Stimulated activated CD8-positive, alpha-beta memory T cell treated with anti-CD3 and anti-CD28 coated beads, Interleukin-4, amount 100 ng/mL, for 24 hours (primary cell): Measurements from ENCODE around the gene ROPN1B.
"Not testable (repeated sequence)": the region's sequence is repeated elsewhere in the genome, so short reads cannot be mapped to it uniquely, and the experiment has no call there.

Experiments used
- DNase-seq: peaks from one replicate; pipeline ENCODE4 v3.0.0-alpha.2; 2020; ENCODE audit warnings: low read depth

ROPN1B gene

DNA sequence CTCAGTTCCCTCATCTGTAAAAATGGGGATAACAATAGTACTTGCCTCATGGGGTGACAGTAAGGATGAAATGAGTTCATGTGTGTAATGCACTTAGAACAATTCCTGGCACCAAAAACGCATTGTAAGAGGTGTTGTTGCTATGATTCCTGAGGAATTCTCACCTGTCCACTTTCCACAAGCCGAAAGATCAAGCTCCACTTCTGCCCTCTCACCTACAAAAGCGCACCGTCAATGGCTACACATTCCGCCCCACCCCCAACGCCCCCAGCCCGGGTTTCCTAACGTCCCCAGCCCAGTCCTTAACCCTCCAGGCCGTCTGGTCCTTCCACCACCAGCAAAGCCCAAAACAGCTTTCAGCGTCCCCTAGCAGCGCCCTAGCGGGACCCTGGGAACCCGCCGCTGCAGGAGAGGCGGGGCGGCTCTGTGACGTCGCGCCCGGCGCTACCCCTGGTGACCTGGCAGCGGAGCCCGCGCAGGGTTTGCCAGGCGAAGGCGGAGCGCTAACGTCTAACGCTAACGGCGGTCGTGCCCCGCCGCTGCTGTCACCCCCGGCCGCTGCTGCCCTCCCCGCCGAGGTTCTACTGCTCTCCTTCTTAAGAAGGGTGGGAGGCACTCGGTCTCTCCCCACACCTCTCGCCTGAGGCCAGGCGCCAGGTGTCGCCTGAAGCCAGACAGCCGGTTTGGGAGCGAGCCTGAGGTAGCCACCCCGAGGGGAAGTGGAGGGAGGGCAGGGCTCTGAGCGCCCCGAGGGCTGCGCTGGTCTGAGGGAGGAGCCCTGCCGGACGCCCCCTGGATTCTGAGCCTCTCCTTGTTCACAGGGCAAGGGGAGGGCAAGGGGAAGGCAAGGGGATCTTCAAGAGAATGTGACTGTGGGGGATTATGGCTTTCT lies at the start of gene ROPN1B:
ROPN1B (plus strand) TSS at position 478 of the 892 bp plus-strand sequence. CDS start 2,877 bp downstream, outside the sequence.
- DNase-seq: not testable (repeated sequence)

GRCh38 chr3:125920191-125920590 lies 48.8 kb upstream of the ROPN1B start:
- DNase-seq: not testable (repeated sequence)

GRCh38 chr3:125920751-125921279 lies 48.2 kb upstream of the ROPN1B start:
- not testable (repeated sequence) for DNase-seq

- not testable (repeated sequence) for DNase-seq
These were observed 47.3 kb upstream of the ROPN1B start for GRCh38 chr3:125921712-125922111.

- not testable (repeated sequence) for DNase-seq
These were observed 45.5 kb upstream of the ROPN1B start for GRCh38 chr3:125923324-125924115.

DNA sequence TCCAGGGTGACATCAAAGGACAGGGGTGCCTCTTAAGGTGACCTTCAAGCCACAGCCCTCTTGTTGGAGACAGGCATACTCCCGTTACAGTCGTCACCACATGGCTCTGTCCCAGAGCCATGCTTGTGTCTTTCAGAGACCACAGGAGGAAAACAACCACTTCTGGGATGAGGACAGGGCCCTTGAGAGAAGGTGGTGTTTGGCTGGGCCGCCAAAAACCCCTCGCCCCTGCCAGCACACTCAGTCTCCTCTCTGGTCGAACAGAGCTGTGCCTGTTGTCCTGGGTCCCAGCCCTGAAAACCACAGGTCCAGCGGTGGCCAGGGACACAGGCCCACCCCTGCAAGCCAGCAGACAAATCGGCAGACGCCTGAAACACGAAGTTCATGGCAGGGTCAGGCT lies 44.7 kb upstream of the ROPN1B start:
- not testable (repeated sequence) for DNase-seq

- DNase-seq: not testable (repeated sequence)
These were observed 43.3 kb upstream of the ROPN1B start for GRCh38 chr3:125925727-125926126.

GRCh38 chr3:125928771-125929545 lies 40.0 kb upstream of the ROPN1B start:
- DNase-seq: peak; percentile 33

- DNase-seq: not testable (repeated sequence)
These were observed 39.2 kb upstream of the ROPN1B start for GRCh38 chr3:125929765-125930164.

DNA sequence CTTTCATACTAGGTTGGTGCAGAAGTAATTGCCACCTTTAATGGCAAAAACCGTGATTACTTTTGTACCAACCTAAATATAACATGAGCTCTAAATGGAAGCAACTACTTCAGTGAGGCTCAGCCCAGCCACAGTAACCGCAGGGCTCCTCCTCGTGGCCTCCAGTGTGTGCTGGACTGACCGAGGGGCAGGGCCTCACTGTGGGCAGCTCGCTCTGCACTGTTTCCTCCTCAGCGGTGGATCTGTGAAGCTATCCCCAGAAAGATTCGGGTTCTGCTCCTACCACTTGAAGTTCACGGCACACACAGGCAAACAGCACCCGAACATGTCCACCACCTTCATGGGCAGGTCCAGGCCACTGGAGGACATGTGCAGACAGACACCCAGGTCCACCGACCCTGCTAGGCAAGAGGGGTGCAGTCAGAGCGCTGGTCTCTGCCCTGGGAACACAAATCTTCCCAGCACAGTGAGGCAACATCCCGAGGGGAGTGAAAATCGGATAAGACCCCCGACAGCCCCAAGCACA lies 37.6 kb upstream of the ROPN1B start:
- not testable (repeated sequence) for DNase-seq

DNA sequence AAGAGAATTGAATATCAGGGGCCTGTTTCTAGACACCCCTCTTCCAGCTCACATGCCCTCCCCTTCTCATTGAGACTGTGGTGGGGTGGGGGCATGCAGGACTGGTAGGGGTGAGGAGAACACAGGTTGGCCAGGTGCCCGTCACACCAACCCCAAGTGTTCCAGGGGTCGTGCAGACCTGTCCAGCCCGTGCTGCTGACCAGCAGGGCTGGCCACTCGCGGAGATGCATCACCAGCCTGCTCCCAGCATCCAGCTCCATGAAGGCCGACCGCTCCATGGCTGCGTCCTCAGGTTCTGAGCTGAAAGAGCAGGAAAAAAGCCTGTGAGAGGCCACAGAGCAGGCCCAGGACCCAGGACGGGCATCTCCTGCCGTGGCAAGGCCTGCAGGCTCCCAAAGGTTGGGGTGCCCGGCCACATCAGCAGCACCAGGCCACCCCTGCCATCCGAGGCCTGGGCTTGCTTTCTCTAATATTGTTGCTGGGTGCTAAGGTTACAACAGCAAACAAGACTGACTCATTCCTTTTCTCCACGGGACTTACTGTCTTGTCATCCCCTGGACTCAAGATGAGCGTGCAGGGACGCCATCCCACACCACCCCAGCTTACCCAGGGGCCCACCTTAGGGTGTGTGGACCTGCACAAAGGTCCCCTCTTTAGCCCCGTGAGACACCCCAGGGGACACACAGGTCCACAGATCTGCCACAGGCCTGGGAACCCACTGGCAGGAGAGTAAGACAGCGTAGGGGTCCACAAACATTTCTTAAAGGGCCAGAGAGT lies 35.4 kb upstream of the ROPN1B start:
- not testable (repeated sequence) for DNase-seq

GRCh38 chr3:125935252-125935874 lies 33.6 kb upstream of the ROPN1B start:
- DNase-seq: not testable (repeated sequence)

DNA sequence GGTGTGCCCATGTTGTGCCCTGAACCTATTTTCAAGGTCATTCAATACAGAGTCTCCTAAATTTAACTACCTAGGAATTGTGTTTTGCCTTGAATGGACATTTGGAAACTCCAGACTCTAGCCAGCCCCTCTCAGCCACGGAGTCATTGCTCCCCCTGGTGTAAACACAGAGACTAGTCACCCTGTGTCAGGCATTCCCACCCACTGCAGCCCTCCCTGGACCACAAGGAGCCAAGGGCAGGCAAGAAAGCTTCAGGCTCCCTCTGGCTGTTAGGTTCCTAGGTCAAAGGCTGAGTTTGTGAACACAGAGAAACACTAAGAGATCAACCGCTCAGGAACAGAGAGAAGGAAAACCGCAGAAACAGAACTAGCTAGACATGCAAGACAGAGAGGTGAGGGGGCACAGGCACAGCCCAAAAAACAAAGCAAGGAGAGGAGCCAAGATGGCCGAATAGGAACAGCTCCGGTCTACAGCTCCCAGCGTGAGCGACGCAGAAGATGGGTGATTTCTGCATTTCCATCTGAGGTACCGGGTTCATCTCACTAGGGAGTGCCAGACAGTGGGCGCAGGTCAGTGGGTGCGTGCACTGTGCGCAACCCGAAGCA lies 32.7 kb upstream of the ROPN1B start:
- DNase-seq: not testable (repeated sequence)

DNA sequence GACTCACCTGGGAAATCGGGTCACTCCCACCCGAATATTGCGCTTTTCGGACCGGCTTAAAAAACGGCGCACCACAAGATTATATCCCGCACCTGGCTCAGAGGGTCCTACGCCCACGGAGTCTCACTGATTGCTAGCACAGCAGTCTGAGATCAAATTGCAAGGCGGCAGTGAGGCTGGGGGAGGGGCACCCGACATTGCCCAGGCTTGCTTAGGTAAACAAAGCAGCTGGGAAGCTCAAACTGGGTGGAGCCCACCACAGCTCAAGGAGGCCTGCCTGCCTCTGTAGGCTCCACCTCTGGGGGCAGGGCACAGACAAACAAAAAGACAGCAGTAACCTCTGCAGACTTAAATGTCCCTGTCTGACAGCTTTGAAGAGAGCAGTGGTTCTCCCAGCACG lies 32.1 kb upstream of the ROPN1B start:
- DNase-seq: not testable (repeated sequence)

GRCh38 chr3:125947806-125948205 lies 21.2 kb upstream of the ROPN1B start:
- not testable (repeated sequence) for DNase-seq

- DNase-seq: not testable (repeated sequence)
These were observed 20.1 kb upstream of the ROPN1B start for GRCh38 chr3:125948901-125949300.

DNA sequence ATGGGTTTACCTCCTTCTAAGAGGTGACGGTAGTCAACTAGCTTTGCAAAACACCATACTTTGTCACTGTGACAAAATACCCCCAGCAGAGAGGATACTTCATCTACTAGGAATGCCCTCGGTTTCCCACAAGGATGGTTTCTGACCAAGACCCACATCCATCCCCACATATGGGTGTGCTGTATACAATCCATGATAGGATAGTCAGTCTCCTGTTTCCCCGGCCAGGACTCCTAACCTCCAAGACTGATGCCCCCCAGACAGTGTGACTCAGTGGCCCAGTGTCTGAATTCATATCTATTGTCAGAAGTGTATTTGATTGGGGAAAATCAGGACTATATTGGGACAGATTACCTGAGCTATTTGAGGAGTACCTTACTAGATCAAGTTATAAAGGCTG lies 17.8 kb upstream of the ROPN1B start:
- DNase-seq: not testable (repeated sequence)

- not testable (repeated sequence) for DNase-seq
These were observed 12.0 kb upstream of the ROPN1B start for GRCh38 chr3:125957020-125957419.

DNA sequence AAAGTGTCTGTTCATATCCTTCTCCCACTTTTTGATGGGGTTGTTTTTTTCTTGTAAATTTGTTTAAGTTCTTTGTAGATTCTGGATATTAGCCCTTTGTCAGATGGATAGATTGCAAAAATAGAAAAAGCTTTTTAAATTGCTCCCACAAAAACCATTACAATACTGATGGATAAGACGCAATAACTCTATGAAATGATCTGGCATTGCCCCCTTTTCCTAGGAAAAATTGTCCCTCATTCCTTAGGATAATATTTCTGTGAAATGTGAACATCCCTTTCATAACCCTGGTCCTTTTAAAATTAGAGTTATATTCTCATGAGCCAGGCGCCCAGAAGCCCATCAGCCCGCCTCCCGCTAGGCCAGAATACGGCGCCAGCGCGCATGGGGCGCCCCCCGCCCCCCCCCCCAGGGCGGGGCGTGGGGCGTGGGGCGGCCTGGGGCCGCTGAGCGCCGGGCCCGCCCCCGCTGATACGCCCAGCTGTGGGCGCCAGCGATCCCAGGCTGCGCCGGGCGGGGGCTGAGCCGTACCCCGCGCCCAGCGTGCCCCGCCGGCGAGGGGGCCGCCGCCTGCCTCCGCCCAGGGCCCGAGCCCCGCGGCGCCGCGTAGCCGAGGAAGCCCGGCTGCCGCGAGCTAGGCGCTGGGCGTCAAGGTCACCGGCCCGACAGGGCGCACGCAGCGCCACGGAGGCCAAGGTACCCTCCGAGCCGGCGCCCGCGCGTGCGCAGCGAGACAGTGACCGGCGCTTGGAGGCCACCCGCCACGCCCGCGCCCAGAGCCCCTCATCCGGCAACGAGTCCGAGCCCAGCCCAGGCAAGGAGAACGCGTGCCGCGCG lies 11.1 kb upstream of the ROPN1B start:
- DNase-seq: no peak
